ENCODE data around the gene UQCR10. TPM values are rescaled to one million over a fixed set of nuclear protein-coding genes. Genes with fewer than 3 reads are reported as not detected.
A peak's percentile ranks its signal among the peaks of the same experiment; 100 is the strongest.

UQCR10 gene
- total RNA-seq, 1 donor from 2014 or later, result 50.5 TPM

- DNase-seq, result peak; percentile 92
These were observed 32.1 kb downstream of the UQCR10 start for GRCh38 chr22:29799217-29799680.

DNA sequence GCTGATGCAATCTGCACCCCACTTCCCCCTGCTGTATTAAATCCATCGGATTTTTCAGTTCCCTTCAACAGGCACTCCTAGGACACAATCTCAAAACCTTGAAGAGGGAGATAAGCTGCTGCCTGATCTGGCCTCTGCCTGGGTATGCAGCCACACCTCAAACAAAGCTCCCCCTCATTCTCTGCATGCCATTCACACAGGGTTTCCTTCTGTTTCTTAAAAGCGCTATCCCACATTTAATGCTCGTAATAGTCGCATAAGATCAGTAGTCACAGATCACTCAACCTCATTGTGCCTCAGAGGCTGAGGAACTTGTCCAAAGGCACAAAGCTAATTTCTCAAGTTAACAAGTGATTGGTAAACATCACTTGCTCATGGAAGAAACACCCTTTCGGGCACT, 34.0 kb downstream of the UQCR10 start:
- no peak for DNase-seq

DNA sequence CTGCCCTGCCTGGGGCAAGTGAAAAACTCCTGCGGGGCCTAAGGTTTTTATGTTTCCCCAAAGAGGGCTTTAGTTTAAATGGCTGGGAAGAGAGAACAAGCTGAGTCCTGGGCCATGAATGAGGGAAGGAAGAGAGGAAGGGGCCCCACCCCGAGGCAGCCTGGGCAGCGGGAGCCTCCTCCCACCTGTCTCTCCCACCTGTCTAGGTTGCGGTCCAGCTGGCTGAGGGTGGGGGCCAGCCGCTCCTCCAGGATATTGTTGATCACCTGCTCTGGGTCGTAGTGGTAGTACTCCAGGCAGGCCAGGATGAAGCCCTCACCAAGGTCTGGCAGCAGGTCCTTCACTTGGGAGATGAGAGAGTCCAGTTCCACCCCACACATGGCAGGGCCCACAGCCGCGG, 34.6 kb downstream of the UQCR10 start:
- no peak for DNase-seq

DNA sequence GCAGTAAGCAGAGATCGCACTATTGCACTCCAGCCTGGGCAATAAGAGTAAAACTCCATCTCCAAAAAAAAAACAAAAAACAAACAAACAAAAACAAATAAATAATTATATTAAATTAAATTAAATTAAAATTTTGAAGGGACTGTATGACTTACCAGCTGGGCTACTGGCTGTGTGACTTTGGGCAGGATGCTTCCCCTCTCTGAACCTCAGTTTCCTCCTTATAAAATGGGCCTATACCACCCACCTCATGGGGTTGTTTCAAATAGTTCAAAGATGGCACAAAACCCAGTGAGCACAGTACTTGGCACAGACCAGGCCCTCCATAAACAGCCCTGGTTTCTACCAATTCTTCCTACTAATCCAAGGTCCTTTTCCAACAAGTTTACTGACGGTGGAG, 36.0 kb downstream of the UQCR10 start:
- DNase-seq, result no peak

DNA sequence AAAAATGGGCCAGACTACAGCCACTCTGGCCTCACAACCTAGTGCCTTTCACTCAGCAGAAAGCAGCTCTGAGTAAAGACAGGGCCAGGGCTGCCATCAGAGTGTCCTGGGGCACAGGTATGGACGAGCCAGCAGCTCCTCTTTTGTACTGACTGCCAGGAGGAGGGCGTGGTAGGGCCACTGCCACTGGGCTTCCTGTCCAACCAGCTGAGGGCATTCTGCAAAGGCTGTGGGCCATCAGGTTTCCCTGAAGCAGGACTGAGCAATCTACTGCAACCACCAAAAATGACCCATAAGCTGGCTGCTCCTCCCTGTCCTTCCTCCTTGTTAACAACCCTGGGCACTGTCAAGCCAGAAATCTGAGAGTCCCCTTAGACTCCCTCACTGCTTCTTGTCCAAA, 37.8 kb downstream of the UQCR10 start:
- DNase-seq, result no peak

- no peak for DNase-seq
These were observed 39.0 kb downstream of the UQCR10 start for GRCh38 chr22:29806196-29806595.

- DNase-seq, result no peak
These were observed 43.0 kb downstream of the UQCR10 start for GRCh38 chr22:29810216-29810615.

- DNase-seq, result no peak
These were observed 44.2 kb downstream of the UQCR10 start for GRCh38 chr22:29811377-29811776.

DNA sequence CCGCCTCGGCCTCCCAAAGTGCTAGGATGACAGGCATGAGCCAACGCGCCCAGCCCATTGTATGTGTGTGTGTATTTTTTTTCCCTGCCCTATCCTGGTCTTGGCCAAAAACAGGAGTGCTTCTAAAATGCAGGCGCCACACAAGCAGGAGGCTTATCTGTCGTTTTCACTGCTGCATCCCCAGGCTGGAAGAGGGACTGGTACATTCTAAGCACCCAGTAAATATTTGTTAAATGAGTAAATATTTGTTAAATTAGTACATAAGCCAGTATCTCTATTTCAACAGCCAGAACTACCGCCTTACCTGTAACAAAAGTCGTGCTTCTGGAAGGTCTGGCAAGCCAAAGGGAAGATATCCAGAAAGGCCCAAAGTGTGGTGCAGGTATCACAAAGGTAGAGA, 46.0 kb downstream of the UQCR10 start:
- DNase-seq, result no peak

DNA sequence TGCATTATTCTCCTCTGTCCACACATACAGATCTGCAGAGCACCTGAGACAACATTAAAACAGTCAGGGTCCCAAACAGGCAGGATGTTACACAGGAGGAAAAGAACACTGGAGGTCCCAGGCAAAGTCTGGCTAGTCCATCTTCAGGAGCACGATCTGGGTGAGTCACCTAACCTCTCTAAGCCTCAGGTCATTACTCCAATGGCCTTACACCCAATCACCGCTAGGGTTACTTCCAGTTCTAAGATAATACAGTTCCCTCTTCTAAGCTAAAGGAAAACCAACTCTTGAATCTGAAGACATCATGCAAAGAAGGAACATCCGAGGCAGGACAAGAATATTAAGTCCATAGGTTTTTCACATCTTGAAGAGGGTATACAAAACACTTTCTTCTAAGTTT, 46.4 kb downstream of the UQCR10 start:
- peak; percentile 52 for DNase-seq

- no peak for DNase-seq
These were observed 46.8 kb downstream of the UQCR10 start for GRCh38 chr22:29814003-29814402.

DNA sequence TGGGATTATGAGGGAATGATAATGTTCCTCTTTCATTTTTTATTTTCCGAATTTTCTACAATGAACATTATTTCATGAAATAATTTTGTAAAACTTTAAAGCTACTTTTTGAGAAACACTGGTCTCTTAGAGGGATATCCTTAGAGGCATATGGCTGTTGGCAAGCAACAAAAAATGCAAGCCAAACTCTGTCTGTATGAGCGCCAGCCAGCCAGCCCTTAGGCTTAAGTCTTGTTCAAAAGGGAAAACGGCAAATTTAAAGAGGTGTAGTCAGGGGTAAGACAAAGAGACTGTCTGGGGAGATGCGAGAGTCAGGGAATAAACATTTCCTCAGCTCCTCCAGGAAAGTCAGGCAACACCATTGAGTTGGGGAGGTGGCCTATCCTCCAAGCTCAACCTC, 48.4 kb downstream of the UQCR10 start:
- DNase-seq, result no peak

DNA sequence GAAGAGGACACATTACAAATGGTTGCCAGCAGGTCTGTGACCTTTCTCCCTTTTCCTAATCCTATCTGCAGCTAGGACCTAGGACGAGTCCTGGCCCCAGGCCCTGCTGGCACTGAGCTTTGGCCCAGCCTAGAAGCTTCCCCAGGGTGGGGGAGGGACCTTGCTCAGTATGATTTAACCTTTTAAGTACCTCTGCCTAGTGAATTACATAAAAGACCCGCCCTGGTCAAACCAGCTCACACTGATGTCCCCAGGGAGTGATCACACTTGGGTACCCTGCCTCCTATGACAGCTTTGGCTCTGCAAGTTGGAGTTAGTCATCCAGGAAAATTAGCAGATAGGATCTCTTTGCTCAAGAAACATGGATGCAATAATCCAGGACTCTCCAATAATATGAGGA, 49.0 kb downstream of the UQCR10 start:
- DNase-seq, result no peak

- DNase-seq, result no peak
These were observed 49.4 kb downstream of the UQCR10 start for GRCh38 chr22:29816539-29816938.

DNA sequence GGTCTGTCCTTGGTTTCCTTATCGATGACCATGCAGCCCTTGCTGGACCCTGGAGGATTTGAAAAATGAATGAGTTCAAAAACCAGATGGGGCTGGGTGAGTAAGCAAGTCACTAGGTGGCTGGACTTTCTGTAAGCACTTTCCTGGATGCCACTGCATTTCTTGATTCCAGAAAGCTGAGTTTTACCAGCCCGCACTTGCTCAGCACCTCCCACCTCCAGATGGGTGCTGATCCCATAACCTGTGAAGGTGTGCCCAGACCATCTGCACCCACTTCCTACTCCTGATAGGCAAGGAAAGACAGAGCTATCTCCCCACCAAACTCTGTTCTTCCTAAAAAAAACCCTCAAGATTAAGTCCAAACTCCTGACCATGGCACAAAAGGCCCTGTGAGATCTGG, 49.8 kb downstream of the UQCR10 start:
- no peak for DNase-seq

GRCh38 chr22:29817724-29818123, 50.6 kb downstream of the UQCR10 start:
- no peak for DNase-seq

DNA sequence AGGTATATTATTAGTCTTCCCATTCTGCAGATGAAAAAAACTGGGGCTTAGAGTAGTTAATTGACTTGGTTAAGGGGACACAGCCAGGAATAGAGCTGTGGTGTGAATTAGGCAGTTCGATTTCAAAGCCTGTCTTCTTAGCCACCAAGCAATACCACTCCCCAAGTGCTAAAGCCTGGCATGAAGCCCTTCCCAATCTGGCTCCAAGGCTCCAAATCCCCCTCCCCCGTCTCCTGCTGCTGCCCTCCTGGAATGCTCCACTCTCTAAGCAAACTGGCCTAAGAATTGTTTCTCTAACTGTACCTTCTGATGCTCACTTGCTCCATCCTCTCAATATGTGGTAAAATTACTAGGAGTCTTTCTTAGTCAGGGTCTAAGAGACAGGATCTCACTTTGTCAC, 52.3 kb downstream of the UQCR10 start:
- no peak for DNase-seq

Other genes with a start within 250 kb of the UQCR10 start
- 53.1 and 62.4 TPM in 2 replicates for gene THOC5, start 213.6 kb upstream of the UQCR10 start, total RNA-seq
- 28.2 and 47.0 TPM in 2 replicates for gene NIPSNAP1, start 186.3 kb upstream of the UQCR10 start, total RNA-seq
- 66.4 and 103 TPM in 2 replicates for gene NF2, start 163.7 kb upstream of the UQCR10 start, total RNA-seq
- not detected in 2 replicates for gene CABP7, start 47.4 kb upstream of the UQCR10 start, total RNA-seq
- 21.5 and 23.5 TPM in 2 replicates for gene ZMAT5, start 362 bp upstream of the UQCR10 start, total RNA-seq
- gene ASCC2, start 70.9 kb downstream of the UQCR10 start, total RNA-seq, result 24.2 and 33.5 TPM in 2 replicates
- 41.4 and 42.7 TPM in 2 replicates for gene MTMR3, start 115.8 kb downstream of the UQCR10 start, total RNA-seq

Data from dermis blood vessel endothelial cell (primary cell).